H1 (cell line): ENCODE results near the gene IP6K1. TPM values are rescaled to one million over a fixed set of nuclear protein-coding genes. Genes with fewer than 3 reads are reported as not detected.

Source experiments
- CTCF ChIA-PET: fragments of 300-600 bp; sonication (Branson Sonifier 250); formaldehyde crosslinking; loops from one replicate; lab custom pipeline; 2021; ENCODE audit not compliant: partially characterized antibody; lab: Charles Lee
- POLR2A ChIA-PET: fragments of 300-600 bp; sonication (Branson Sonifier 250); formaldehyde crosslinking; loops from one replicate; lab custom pipeline; 2021; ENCODE audit warnings: inconsistent platforms; ENCODE audit not compliant: partially characterized antibody; lab: Charles Lee
- DNase-seq, 2 experiments: peaks; one replicate each; pipeline versions ENCODE4 v3.0.0 to v3.0.0-alpha.2; 2010 to 2022; ENCODE audit warnings: low spot score in 2 of 2, low read depth in 1 of 2, mixed read lengths in 1 of 2
- FAIRE-seq: peaks from 2 replicates; lab custom pipeline; 2011; peaks lifted over from hg19 to GRCh38; lab: Jason Lieb, UNC
- H2AFZ ChIP-seq: 2 replicates; pipeline ENCODE4 v1.8.1; 2012; ENCODE audit warnings: low read length, inconsistent platforms
- H2AK5ac ChIP-seq: 2 replicates; pipeline ENCODE4 v1.6.1; 2013; ENCODE audit warnings: low read depth, low read length
- H2BK120ac ChIP-seq: replicated peaks from 2 replicates; pipeline ENCODE3; 2013; ENCODE audit warnings: low read depth, low read length, inconsistent platforms
- H2BK12ac ChIP-seq: 2 replicates; pipeline ENCODE4 v1.6.1; 2013; ENCODE audit warnings: low read depth, low read length
- H2BK15ac ChIP-seq: 2 replicates; pipeline ENCODE4 v1.6.1; 2013; ENCODE audit warnings: low read length
- H2BK20ac ChIP-seq: 2 replicates; pipeline ENCODE4 v1.6.1; 2013; ENCODE audit warnings: low read length
- H2BK5ac ChIP-seq: 2 replicates; pipeline ENCODE4 v1.6.1; 2013; ENCODE audit warnings: low read depth, low read length
- H3K14ac ChIP-seq: 2 replicates; pipeline ENCODE4 v1.6.1; 2013; ENCODE audit warnings: inconsistent platforms; ENCODE audit not compliant: insufficient read length
- H3K18ac ChIP-seq: 2 replicates; pipeline ENCODE4 v1.6.1; 2013; ENCODE audit warnings: low read length; ENCODE audit errors: extremely low read depth
- H3K23ac ChIP-seq: 2 replicates; pipeline ENCODE4 v1.6.1; 2013; ENCODE audit warnings: inconsistent platforms; ENCODE audit not compliant: insufficient read length
- H3K23me2 ChIP-seq: 2 replicates; pipeline ENCODE4 v1.6.1; 2013; ENCODE audit warnings: low read depth, low read length
- H3K27ac ChIP-seq: 2 replicates; pipeline ENCODE4 v1.6.1; 2011; ENCODE audit warnings: low read depth, low read length, inconsistent platforms
- H3K27me3 ChIP-seq, 4 experiments: replicated peaks in 1 of 4; 1 replicate in 1 of 4; 2 replicates in 3 of 4; pipeline versions ENCODE4 v1.6.1 to v1.8.1; 2011 to 2013; ENCODE audit warnings: low read length in 3 of 4, mild to moderate bottlenecking in 3 of 4, inconsistent platforms in 2 of 4, mixed read lengths in 2 of 4, moderate library complexity in 1 of 4; ENCODE audit not compliant: control insufficient read depth in 3 of 4, insufficient read depth in 3 of 4; ENCODE audit errors: extremely low read depth in 1 of 4
- H3K36me3 ChIP-seq, 4 experiments: 2 replicates each; pipeline versions ENCODE4 v1.6.1 to v1.8.1; 2011 to 2013; ENCODE audit warnings: mild to moderate bottlenecking in 4 of 4, low read length in 3 of 4, moderate library complexity in 2 of 4, control low read depth in 1 of 4, inconsistent platforms in 1 of 4; ENCODE audit not compliant: insufficient read depth in 4 of 4, control insufficient read depth in 2 of 4
- H3K4ac ChIP-seq: replicated peaks from 2 replicates; pipeline ENCODE3; 2013; ENCODE audit warnings: low read length, low read depth, mixed read lengths, inconsistent platforms; ENCODE audit not compliant: insufficient read length
- H3K4me1 ChIP-seq, 4 experiments: replicated peaks in 1 of 4; 1 replicate in 1 of 4; 2 replicates in 3 of 4; pipeline versions ENCODE4 v1.6.1 to v1.8.1; 2011 to 2013; ENCODE audit warnings: low read length in 3 of 4, inconsistent platforms in 2 of 4, mixed read lengths in 1 of 4; ENCODE audit not compliant: insufficient read depth in 4 of 4, control insufficient read depth in 3 of 4
- H3K4me2 ChIP-seq, 2 experiments: 2 replicates each; pipeline versions ENCODE4 v1.6.1 to v1.8.1; 2011 to 2013; ENCODE audit warnings: low read depth in 2 of 2, low read length in 2 of 2, control low read depth in 1 of 2, inconsistent platforms in 1 of 2, mild to moderate bottlenecking in 1 of 2; ENCODE audit not compliant: insufficient read depth in 1 of 2
- H3K4me3 ChIP-seq, 4 experiments: fragments of 200-600, 300-600 bp in 1 of 4; sonication (generic), shearing (Covaris generic), sonication (Bioruptor Twin) in 1 of 4; 2 replicates each; pipeline versions ENCODE4 v1.5.1 to v1.8.1; 2011 to 2016; ENCODE audit warnings: low read length in 4 of 4, low read depth in 3 of 4, control low read depth in 2 of 4, inconsistent platforms in 2 of 4, mild to moderate bottlenecking in 2 of 4, mixed read lengths in 1 of 4, moderate library complexity in 1 of 4; ENCODE audit not compliant: insufficient read depth in 2 of 4; ENCODE audit errors: extremely low read depth in 1 of 4
- H3K56ac ChIP-seq: replicated peaks from 2 replicates; pipeline ENCODE3; 2013; ENCODE audit warnings: low read depth, mild to moderate bottlenecking, mixed read lengths, low read length, inconsistent platforms; ENCODE audit not compliant: insufficient read length
- H3K79me1 ChIP-seq: 2 replicates; pipeline ENCODE4 v1.6.1; 2013; ENCODE audit warnings: low read depth, low read length, control low read depth
- H3K79me2 ChIP-seq, 2 experiments: 2 replicates each; pipeline versions ENCODE4 v1.6.1 to v1.8.1; 2012 to 2013; ENCODE audit warnings: low read length in 2 of 2, mild to moderate bottlenecking in 2 of 2, inconsistent platforms in 1 of 2; ENCODE audit not compliant: insufficient read depth in 2 of 2, control insufficient read depth in 1 of 2
- H3K9ac ChIP-seq, 4 experiments: replicated peaks in 1 of 4; 1 replicate in 1 of 4; 2 replicates in 3 of 4; pipeline versions ENCODE4 v1.6.1 to v1.8.1; 2011 to 2013; ENCODE audit warnings: low read depth in 3 of 4, low read length in 3 of 4, control low read depth in 2 of 4, mild to moderate bottlenecking in 2 of 4, moderate library complexity in 2 of 4, inconsistent platforms in 1 of 4; ENCODE audit errors: extremely low read depth in 1 of 4
- H3K9me3 ChIP-seq, 2 experiments: 2 replicates each; pipeline versions ENCODE4 v1.6.1 to v1.8.1; 2012 to 2013; ENCODE audit warnings: mild to moderate bottlenecking in 2 of 2, moderate library complexity in 2 of 2, control low read depth in 1 of 2, inconsistent platforms in 1 of 2, low read depth in 1 of 2, low read length in 1 of 2, mixed read lengths in 1 of 2; ENCODE audit not compliant: insufficient read depth in 2 of 2
- H4K20me1 ChIP-seq, 2 experiments: replicated peaks in 1 of 2; 2 replicates each; pipeline versions ENCODE3 to v1.8.1; 2011 to 2013; ENCODE audit warnings: inconsistent platforms in 2 of 2, low read length in 2 of 2, mild to moderate bottlenecking in 1 of 2; ENCODE audit not compliant: insufficient read depth in 2 of 2, control insufficient read depth in 1 of 2
- H4K5ac ChIP-seq: 2 replicates; pipeline ENCODE4 v1.6.1; 2013; ENCODE audit warnings: low read length, low read depth, mixed read lengths, inconsistent platforms; ENCODE audit not compliant: insufficient read length
- H4K8ac ChIP-seq: 2 replicates; pipeline ENCODE4 v1.8.0; 2013; ENCODE audit warnings: mild to moderate bottlenecking, moderate library complexity, low read length, inconsistent platforms; ENCODE audit not compliant: insufficient read depth; ENCODE audit errors: extremely low read depth
- H4K91ac ChIP-seq: replicated peaks from 2 replicates; pipeline ENCODE3; 2013; ENCODE audit warnings: low read length, mixed read lengths, inconsistent platforms; ENCODE audit not compliant: insufficient read length
- E2F6 ChIP-seq: IDR thresholded peaks from 2 replicates; pipeline ENCODE4 v1.6.1; 2012; ENCODE audit warnings: inconsistent platforms
- POLR2A ChIP-seq, 2 experiments: IDR thresholded peaks; 1 replicate in 1 of 2; 2 replicates in 1 of 2; pipeline ENCODE4 v1.6.1; 2011; ENCODE audit warnings: low read depth in 2 of 2, low read length in 2 of 2, mild to moderate bottlenecking in 2 of 2; ENCODE audit errors: control extremely low read depth in 1 of 2
- WGBS, 2 experiments: shearing (Covaris generic) in 1 of 2; methylation state at CpG; one replicate each; pipeline versions ENCODE4 v1.1.6 to v1.1.7; 2013 to 2015; ENCODE audit warnings: low lambda C conversion rate in 2 of 2, mixed read lengths in 2 of 2, inconsistent platforms in 1 of 2, low coverage in 1 of 2, missing lambda C conversion rate in 1 of 2; ENCODE audit not compliant: insufficient replicate concordance in 2 of 2, insufficient coverage in 1 of 2, insufficient read length in 1 of 2; ENCODE audit errors: extremely low coverage in 1 of 2, missing lambda C conversion rate in 1 of 2; 5-methylcytosine and 5-hydroxymethylcytosine counted together
- polyA plus RNA-seq, 7 experiments: library from polyadenylated mRNA; depleted of rRNA in 3 of 7; stranded (reverse) in 5 of 7; unstranded in 2 of 7; fragments of >200 nt in 5 of 7; fragments of 200-250 nt in 2 of 7; gene quantifications; 1 replicate in 5 of 7; 2 replicates in 1 of 7; 4 replicates in 1 of 7; pipeline versions ENCODE4 v1.2.1 to v1.2.3, GENCODE V29; 2011 to 2013; ENCODE audit warnings: missing spikeins in 2 of 7, mixed read lengths in 2 of 7
- total RNA-seq: library from RNA; stranded (reverse); fragmentation: NEBNext Ultra II Directional; extraction: Animal tissue kit (Norgen Biotek cat#: 25700); gene quantifications from 2 replicates; pipeline ENCODE4 v1.2.1, GENCODE V29; 2021

IP6K1 gene
- total and polyA plus RNA-seq, 2 of the 8 experiments (the other 6 are each of a cell fraction or from before 2014, with no cell fraction given) = 31.5 to 35.2 TPM

GRCh38 chr3:49804141-49805041 is 18.0 kb upstream of the IP6K1 start:
- no peaks in the 10 kb centered on the region for H4K20me1 ChIP-seq
- 0 out of 2 replicates have a peak overlapping the region, but pooled peaks have one; percentile 0 for H3K18ac ChIP-seq
- H2BK15ac ChIP-seq = peak overlapping the region; percentile 37; the same call in 1 of the 2 replicates
- H3K23ac ChIP-seq = no peak overlapping the region
- no peak overlapping the region for H4K91ac ChIP-seq
- peak overlapping the region in 3 of 4 experiments; percentile 24 to 78 (median 77); a peak in 4 of 8 replicates for H3K4me3 ChIP-seq
- no peak overlapping the region for H3K27ac ChIP-seq
- no peak overlapping the region; the same call in 1 of the 2 replicates for H4K8ac ChIP-seq
- H3K56ac ChIP-seq = no peak overlapping the region
- no peak overlapping the region for H4K5ac ChIP-seq
- DNase-seq (no peak), FAIRE-seq (no peak)
- H3K36me3 ChIP-seq = no peaks in the 10 kb centered on the region
- no peak overlapping the region for H2AK5ac ChIP-seq
- no peaks in the 10 kb centered on the region for H3K79me1 ChIP-seq
- ChIA-PET CTCF (interaction anchor here (0.9 to 17.0 kb wide), 16 partner anchors 8 to 442 kb away, joined by 4 to 266 read pairs (median 6); partner anchors contain the start of gene UBA7), POLR2A (interaction anchor here (0.6 to 6.2 kb wide), 13 partner anchors 9 to 530 kb away, joined by 3 to 16 read pairs (median 3); partner anchors contain the start of genes AMIGO3 and IP6K1)
- TF ChIP-seq E2F6 (0 out of 2 replicates have a peak, but pooled peaks have one; percentile 0), POLR2A (IDR thresholded peaks at IDR 0.05; ENCODE audit: control extremely low read depth in 1 of 2, low read depth in 2 of 2, low read length in 2 of 2) (no peak)
- no peaks in the 10 kb centered on the region for H3K9me3 ChIP-seq
- H3K9ac ChIP-seq = no peak overlapping the region
- H2BK12ac ChIP-seq = no peak overlapping the region; the same call in 1 of the 2 replicates
- peaks cover 0 to 25% (median 21%) of the 10 kb centered on the region in 4 experiments; a peak in 6 of 7 replicates for H3K4me1 ChIP-seq
- 94% methylated on average over 24 of the region's 26 CpGs; no CpG with 5 or more reads in 1 of the 2 experiments for WGBS, 2 experiments
- no peak overlapping the region for H2BK120ac ChIP-seq
- peaks cover 8% of the 10 kb centered on the region; the same call in 1 of the 2 replicates for H3K23me2 ChIP-seq
- no peak overlapping the region for H2BK20ac ChIP-seq
- no peak overlapping the region for H3K4ac ChIP-seq
- H3K27me3 ChIP-seq = peaks cover 0 to 18% (median 15%) of the 10 kb centered on the region in 4 experiments; a peak in 6 of 7 replicates
- no peaks in the 10 kb centered on the region for H3K79me2 ChIP-seq
- no peak overlapping the region for H3K14ac ChIP-seq
- H2BK5ac ChIP-seq = peak overlapping the region; percentile 35; the same call in 1 of the 2 replicates
- H2AFZ ChIP-seq = no peak overlapping the region
- H3K4me2 ChIP-seq = peak overlapping the region; percentile 34 to 92; a peak in 3 of 4 replicates
